Stimulated activated CD8-positive, alpha-beta memory T cell treated with anti-CD3 and anti-CD28 coated beads, Interleukin-15, amount 100 ng/mL, for 48 hours (primary cell): ENCODE results near the gene AKT1.
"Not testable (repeated sequence)": the region's sequence is repeated elsewhere in the genome, so short reads cannot be mapped to it uniquely, and the experiment has no call there.

Experiments used
- DNase-seq, 2 donors: peaks; one replicate each; pipeline ENCODE4 v3.0.0-alpha.2; 2020; ENCODE audit warnings: low read depth in 2 of 2

Gene AKT1

DNA sequence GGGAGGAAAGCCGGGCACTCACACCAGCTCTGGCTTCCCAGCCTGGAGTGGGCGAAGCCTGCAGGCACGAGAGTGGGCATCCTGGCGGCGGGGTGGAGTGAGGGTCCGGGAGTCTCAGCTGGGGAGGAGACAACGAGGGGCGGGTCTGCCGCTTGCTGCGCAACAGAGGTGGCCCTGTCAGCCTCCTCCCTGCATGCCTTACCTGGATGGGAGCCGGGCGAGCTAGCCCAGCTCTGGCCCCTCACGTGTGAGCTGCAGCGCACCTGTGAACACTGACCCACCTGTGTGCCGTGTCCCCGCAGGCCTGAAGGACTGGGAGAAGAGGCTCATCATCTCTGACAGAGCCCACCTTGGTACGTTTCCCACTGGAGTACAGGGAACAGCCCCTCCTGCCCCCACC lies 56.5 kb downstream of the AKT1 start:
- no peak for DNase-seq

DNA sequence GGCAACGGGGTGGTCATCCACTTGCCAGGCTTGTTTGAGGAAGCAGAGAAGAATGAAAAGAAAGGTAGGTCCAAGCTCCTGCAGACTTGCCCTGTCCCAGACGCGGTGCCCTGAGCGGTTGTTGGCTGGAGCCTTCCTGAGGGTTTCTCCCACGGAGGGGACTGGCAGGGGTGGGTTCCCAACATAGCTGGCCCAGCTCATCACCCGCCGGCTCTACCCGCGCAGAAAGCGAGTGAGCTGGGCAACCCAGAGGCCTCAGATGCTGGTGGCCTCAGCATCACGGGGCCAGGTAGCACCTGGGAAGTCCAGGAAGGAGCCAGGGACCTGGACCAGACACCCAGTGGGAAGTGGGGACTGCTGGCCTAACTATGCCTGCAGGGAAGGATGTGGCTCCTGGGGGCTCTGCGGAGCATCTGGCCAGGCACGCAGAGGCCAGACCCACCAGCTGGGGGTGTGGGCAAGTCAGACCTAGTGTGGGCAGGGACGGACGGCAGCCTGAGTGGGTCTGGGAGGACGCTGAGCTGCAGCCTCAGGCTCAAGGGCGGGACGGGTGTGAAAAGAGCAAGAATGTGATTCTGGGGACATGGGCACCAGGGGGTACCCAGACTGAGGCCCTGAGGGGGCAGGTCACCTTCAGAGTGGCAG lies 57.1 kb downstream of the AKT1 start:
- no peak for DNase-seq

GRCh38 chr14:104735830-104736642 lies 59.5 kb downstream of the AKT1 start:
- no peak for DNase-seq

DNA sequence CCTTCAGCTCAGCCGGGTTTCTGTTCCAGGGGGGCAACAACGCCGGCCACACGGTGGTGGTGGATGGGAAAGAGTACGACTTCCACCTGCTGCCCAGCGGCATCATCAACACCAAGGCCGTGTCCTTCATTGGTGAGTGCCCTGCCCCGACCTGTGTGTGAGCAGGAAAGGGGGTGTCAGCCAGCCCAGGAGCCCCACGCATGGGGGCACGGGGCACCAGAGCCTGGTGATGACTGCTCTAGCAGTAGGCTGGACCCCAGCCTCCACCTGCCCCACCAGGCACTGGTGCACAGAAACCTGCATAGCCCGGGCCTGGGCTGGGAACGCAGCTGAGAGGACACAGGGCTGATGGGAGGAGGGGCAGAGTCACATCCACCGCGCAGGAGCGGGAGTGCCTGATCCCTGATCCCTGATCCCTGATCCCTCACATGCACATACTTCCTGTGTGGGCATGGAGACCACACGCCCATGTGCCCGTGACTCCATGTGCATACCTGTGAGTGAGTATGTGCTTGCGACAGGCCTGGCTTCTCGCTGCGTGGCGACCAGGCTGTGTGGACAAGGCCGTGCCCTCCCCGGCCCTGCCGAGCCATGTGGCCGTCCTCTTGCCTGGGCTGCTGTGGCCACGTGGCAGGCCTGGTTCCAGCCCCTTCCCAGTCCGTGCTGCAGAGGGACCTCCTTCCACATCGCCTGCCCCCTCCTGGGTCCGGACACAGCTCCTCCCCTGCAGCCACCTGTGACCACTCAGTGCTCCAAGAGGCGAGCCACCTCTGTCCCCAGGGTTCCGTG lies 60.4 kb downstream of the AKT1 start:
- DNase-seq = no peak

DNA sequence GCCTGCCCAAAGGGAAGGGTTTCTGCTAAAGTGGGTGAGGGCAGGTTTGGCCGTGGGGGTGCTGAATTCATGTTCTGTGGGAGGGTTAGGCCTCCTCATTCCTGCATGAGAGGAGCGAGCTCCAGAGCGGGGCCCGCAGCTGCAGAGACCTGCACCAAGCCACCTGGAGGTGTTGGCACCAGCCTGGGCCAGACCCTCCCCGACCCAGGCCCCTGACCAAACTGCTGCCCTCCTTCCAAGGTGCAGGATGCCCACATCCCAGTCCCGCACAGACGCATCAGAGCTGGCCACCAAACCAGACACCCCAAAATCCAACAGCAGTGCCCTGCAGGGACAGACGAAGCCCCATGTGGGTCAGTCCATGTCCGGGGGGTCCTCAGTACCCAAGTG lies 61.0 kb downstream of the AKT1 start:
- no peak for DNase-seq

DNA sequence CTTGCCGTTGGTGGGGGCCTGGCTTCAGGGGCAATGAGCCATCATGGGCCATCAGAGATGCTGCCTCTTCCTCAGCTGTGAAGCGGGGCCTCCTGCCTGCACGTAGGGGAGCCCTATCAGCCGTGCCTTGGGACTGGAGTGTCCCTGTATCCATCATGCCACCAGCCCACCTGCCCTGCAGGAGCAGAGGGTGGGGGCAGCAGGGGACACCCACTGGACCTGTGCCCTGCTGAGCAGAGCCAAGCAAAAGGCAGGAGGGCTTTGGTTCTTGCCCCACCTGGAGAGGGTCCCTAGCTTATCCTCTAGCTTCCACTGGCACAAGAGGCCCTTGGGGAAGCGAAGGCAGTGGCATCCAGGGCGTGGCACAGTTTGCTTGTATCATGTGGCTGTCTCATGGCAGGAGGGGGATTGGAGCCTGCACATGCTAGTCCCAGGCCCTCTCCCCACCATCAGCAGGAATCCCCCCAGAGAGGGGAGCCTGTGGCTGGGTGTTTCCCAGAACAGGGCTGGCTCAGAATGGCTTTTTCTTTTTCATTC lies 61.4 kb downstream of the AKT1 start:
- DNase-seq = no peak

GRCh38 chr14:104732931-104733681 lies 62.4 kb downstream of the AKT1 start:
- DNase-seq = no peak

DNA sequence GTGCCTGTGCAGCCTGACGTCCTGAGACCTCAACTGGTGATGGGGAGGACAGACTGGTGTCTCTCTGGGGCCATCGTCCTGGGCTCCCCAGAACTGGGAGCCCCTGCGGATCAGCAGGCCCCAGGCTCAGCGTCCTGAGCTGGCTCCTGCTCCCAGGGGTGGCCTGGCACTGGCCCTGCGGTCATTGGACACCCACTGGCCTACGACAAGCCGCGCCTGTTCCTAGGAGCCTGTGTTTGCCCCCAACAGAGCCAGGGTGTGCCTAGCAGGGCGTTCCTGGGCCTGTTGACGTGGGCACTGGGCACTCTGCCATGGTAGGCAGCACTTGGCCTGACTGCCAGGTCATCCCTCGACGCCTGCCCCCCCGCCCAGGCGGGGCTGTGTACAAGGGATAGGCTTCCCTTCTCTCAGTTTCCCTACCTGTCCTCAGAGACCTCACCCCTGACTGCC lies 63.2 kb downstream of the AKT1 start:
- no peak for DNase-seq

GRCh38 chr14:104731320-104732294 lies 63.9 kb downstream of the AKT1 start:
- DNase-seq = no peak

GRCh38 chr14:104730487-104730886 lies 65.1 kb downstream of the AKT1 start:
- no peak for DNase-seq

DNA sequence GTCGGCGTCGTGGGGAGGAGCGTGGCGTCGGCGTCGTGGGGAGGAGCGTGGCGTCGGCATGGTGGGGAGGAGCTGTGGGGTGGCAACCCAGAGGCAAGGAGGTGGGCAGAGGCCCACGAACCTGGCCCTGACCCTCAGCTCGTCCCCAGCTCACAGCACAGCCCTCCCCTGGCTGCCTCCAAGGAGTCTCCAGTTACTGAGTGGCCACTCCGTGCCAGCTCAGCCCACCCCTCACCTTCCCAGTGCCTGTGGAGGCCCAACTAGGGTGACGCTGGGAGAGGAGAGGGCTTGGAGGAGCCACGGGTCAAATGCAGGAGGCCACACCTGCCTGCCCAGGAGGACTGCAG lies 65.7 kb downstream of the AKT1 start:
- no peak for DNase-seq

- DNase-seq = not testable (repeated sequence)
Observed at GRCh38 chr14:104729176-104729834, 66.2 kb downstream of the AKT1 start.

GRCh38 chr14:104728631-104729030 lies 66.9 kb downstream of the AKT1 start:
- DNase-seq = no peak

DNA sequence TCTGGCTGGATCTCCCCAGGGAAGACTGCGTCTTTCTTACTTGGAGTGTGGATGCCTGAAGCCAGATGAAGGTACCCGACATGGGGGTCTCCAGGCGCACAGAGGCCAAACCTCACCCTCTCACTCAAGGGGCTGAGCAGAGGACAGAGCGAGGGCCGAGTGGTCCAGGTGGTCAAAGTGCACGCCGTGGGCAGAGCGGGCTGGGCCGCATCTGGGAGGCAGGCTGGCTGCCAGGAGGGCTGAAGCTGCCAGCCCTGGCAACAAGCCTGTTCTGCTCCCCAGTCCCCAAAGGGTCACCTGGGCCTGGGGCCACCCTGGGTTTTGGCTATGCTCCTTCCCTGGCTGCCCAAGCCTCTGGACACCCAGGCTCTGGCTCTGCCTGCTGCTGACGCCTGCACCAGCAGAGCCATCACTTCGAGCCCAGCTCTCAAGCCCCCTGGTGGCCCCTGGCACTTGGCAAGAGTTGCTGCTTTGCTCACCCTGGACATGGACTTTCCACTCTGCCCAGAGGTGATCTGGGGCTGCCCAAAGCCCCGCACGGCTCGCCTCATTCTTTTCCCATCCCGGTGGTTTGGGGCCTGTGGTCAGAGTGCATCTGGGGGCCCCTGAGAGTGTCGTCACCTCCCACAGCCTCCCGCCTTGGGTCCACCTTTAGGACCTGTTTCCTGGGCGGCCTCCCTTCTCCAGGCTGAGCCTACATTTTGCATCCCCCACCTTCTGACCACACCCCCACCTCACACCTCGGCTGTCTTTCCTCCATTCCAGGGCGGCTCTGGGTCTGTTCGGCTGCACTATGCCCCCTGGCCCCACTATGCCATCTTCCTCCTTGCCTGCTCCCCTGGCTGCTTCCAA lies 68.7 kb downstream of the AKT1 start:
- DNase-seq = no peak

- no peak for DNase-seq
Observed at GRCh38 chr14:104725772-104726548, 69.6 kb downstream of the AKT1 start.

DNA sequence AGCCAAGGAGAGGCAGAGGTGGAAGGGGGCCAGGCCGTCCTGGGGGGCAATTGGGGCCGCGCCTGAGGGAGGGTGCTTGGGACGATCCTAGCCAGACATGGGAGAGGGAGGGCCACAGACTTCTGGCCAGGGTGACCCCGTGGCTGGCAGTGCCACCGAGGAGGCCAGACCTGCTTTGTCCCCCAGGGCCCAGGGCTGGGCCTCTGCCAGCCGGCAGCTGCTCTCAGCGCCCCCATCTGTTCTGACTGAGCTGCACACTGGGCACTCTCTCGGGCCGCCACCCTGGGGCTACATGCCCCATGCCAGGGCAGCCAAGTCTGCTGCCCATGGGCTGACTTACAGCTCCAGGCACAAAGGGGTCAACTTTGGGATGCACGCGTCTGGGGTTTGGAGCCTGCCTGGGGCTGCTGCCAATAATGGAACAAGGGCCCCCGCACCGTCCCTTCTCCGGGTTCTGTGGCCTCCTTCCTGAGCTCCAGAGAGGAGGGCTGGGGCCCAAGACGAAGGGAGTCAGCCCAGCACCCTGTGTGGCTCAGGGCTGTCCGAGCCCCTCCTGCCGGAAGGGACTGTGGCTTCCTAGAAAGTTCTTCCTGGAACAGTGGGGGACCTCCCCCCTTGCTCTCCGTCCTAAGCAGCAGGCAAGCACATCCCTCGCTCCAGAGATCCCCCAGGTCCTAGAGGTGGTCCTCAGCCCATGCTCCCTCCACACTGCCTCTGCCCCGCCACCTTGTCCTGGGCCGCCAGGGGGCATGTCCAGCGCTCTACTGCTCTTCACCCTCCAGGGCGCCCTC lies 70.4 kb downstream of the AKT1 start:
- DNase-seq = no peak

DNA sequence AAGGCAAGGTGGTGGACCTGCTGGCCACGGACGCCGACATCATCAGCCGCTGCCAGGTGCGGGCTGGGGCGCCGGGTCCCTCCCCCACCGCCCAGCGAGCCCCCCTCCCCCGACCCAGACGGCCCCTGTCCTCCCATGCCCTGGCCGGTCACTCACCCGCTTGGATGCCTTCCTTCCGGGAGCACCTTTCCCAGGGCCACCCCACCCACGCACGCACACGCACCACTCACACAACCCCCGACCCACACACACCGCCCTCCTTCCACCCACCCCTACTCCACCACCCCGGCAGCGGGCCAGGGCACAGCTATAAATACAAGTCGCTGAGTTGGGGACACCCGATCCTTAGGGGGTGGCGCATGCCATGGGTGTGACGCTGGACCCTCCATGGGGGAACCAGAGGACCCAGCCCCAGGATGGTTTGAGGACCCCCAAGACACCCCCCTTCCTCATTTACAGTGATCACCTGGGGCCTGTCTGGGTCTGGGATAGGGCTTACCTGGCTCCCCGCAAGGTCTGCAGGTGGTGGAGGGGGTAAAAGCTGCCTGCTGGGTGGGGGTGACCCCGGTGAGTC lies 71.1 kb downstream of the AKT1 start:
- no peak for DNase-seq
